Kidney (tissue), 14 donors: Measurements from ENCODE around the gene MAP3K6. TPM values are rescaled to one million over a fixed set of nuclear protein-coding genes. Genes with fewer than 3 reads are reported as not detected.

ENCODE experiments used
- DNase-seq, 5 donors: peaks; one replicate each; pipeline ENCODE4 v3.0.0-alpha.2; 2013 to 2020
- FAIRE-seq: peaks from 2 replicates; lab custom pipeline; 2012; peaks lifted over from hg19 to GRCh38; lab: Jason Lieb, UNC
- H3K27ac ChIP-seq, 2 donors: one replicate each; pipeline ENCODE4 v1.7.0; 2013; ENCODE audit warnings: low read depth in 2 of 2, low read length in 2 of 2, inconsistent platforms in 1 of 2
- H3K27me3 ChIP-seq: one replicate; pipeline ENCODE4 v1.7.1; 2013; ENCODE audit warnings: low read length, inconsistent platforms; ENCODE audit not compliant: control insufficient read depth, insufficient read depth
- H3K36me3 ChIP-seq, 3 donors: one replicate each; pipeline versions ENCODE4 v1.7.0 to v1.7.1; 2013; ENCODE audit warnings: low read length in 3 of 3, control low read depth in 1 of 3, inconsistent platforms in 1 of 3; ENCODE audit not compliant: insufficient read depth in 3 of 3, control insufficient read depth in 2 of 3
- H3K4me1 ChIP-seq, 3 donors: one replicate each; pipeline versions ENCODE4 v1.7.0 to v1.7.1; 2013; ENCODE audit warnings: low read length in 3 of 3, inconsistent platforms in 1 of 3, low read depth in 1 of 3; ENCODE audit not compliant: control insufficient read depth in 2 of 3, insufficient read depth in 2 of 3
- H3K4me3 ChIP-seq, 3 donors: one replicate each; pipeline versions ENCODE4 v1.7.0 to v1.8.1; 2013; ENCODE audit warnings: low read length in 3 of 3, control low read depth in 1 of 3, inconsistent platforms in 1 of 3
- H3K9ac ChIP-seq, 3 donors: one replicate each; pipeline versions ENCODE4 v1.7.0 to v1.7.1; 2013; ENCODE audit warnings: low read length in 3 of 3, control low read depth in 1 of 3, inconsistent platforms in 1 of 3
- H3K9me3 ChIP-seq, 3 donors: one replicate each; pipeline versions ENCODE4 v1.7.0 to v1.7.1; 2013; ENCODE audit warnings: low read length in 3 of 3, control low read depth in 1 of 3, inconsistent platforms in 1 of 3; ENCODE audit not compliant: control insufficient read depth in 2 of 3, insufficient read depth in 1 of 3
- CTCF ChIP-seq: IDR thresholded peaks from 3 replicates; pipeline ENCODE4 v1.5.1; 2012; ENCODE audit warnings: mild to moderate bottlenecking, moderate library complexity, borderline replicate concordance; ENCODE audit not compliant: insufficient read depth; ENCODE audit errors: extremely low read depth
- intact Hi-C: fragments of 100-400 bp; cut with DNase I; formaldehyde crosslinking; loops from one replicate; pipeline ENCODE4 v1.11.1; 2022
- polyA plus RNA-seq: library from polyadenylated mRNA; stranded (reverse); fragments of 350-450 nt; fragmentation: Illumina TruSeq; extraction: RNeasy Lipid Tissue Mini Kit (QIAGEN cat#74804); gene quantifications from one replicate; pipeline ENCODE4 v1.2.3, GENCODE V29; 2014; ENCODE audit warnings: low read depth, low replicate concordance; ENCODE audit not compliant: insufficient read depth
- total RNA-seq: library from RNA; stranded (reverse); fragmentation: NEBNext Ultra II Directional; extraction: Animal tissue kit (Norgen Biotek cat#: 25700); gene quantifications from one replicate; pipeline ENCODE4 v1.2.1, GENCODE V29; 2021
- donor health status: control.
- donor health status: control.
- donor health status: control.
- donor health status: control.
- donor health status: control.
- donor health status: DM: yes; HTN: yes; CAD: no.
- donor health status: Normal renal cell carcinoma (clear cell type).

Gene MAP3K6
- total and polyA plus RNA-seq, 2 donors from 2014 or later: 59.7 to 86.7 TPM

- Histone ChIP-seq H3K4me1 (no peaks in the 10 kb centered on the region), H3K4me3 (no peak overlapping the region), H3K9ac (no peak overlapping the region), H3K27me3 (no peaks in the 10 kb centered on the region), H3K36me3 (peaks cover 0 to 14% (median 8%) of the 10 kb centered on the region in 3 donors), H3K27ac (no peak overlapping the region), H3K9me3 (no peaks in the 10 kb centered on the region)
- intact Hi-C loops: loop anchor here (10.0 kb wide), 2 partner anchors 297 to 357 kb away; partner anchors contain the start of gene AHDC1
- FAIRE-seq: no peak
- peak in 2 of 5 donors; percentile 24 to 42 for DNase-seq
- TF ChIP-seq CTCF: no peak
Measured at GRCh38 chr1:27307874-27308598, 58.7 kb downstream of the MAP3K6 start.

GRCh38 chr1:27306892-27307761, 59.6 kb downstream of the MAP3K6 start:
- intact Hi-C loops: loop anchor here (10.0 kb wide), 2 partner anchors 298 to 358 kb away; partner anchors contain the start of gene AHDC1
- TF ChIP-seq CTCF: no peak
- H3K4me1 ChIP-seq: no peaks in the 10 kb centered on the region
- H3K27ac ChIP-seq: no peak overlapping the region
- DNase-seq (peak in 4 of 5 donors; percentile 81 to 84 (median 82)), FAIRE-seq (no peak)
- no peaks in the 10 kb centered on the region for H3K9me3 ChIP-seq
- H3K36me3 ChIP-seq: peaks cover 0 to 15% (median 9%) of the 10 kb centered on the region in 3 donors
- H3K4me3 ChIP-seq: no peak overlapping the region
- no peak overlapping the region for H3K9ac ChIP-seq
- H3K27me3 ChIP-seq: no peaks in the 10 kb centered on the region

DNA sequence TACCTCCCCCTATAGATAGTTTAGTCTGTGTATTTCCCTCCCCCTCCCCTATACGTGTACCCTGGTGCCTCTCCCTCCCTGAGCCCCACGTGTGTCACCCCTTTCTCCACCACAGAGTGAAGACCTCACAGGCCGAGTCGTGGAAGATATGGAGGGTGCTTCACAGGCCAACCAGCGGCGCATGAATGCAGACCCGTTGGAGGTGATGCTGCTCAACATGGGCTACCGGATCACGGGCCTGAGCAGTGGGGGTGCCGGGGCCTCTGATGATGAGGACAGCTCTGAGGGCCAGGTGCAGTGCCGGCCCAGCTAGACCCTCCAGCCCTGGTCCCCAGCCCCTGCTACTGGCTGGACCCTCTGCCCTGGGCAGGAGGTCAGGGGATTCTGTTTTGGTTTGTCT, 60.7 kb downstream of the MAP3K6 start:
- no peak overlapping the region for H3K9ac ChIP-seq
- no peaks in the 10 kb centered on the region for H3K9me3 ChIP-seq
- H3K4me1 ChIP-seq: peaks cover 0 to under 1% (median 0%) of the 10 kb centered on the region in 3 donors
- intact Hi-C loops: loop anchor here (10.0 kb wide), 2 partner anchors 299 to 359 kb away; partner anchors contain the start of gene AHDC1
- DNase-seq (peak in 1 of 5 donors; percentile 33), FAIRE-seq (no peak)
- peaks cover 2 to 22% (median 17%) of the 10 kb centered on the region in 3 donors for H3K36me3 ChIP-seq
- no peak for TF ChIP-seq CTCF
- H3K4me3 ChIP-seq: no peak overlapping the region
- H3K27ac ChIP-seq: no peak overlapping the region
- H3K27me3 ChIP-seq: no peaks in the 10 kb centered on the region

Other genes starting within 250 kb of the MAP3K6 start
- gene SLC9A1, start 211.8 kb downstream of the MAP3K6 start, total RNA-seq: 29.8 TPM
- gene SLC9A1, start 211.8 kb downstream of the MAP3K6 start, polyA plus RNA-seq: 19.3 TPM
- gene WDTC1, start 132.3 kb downstream of the MAP3K6 start, total RNA-seq: 42.2 TPM
- gene WDTC1, start 132.3 kb downstream of the MAP3K6 start, polyA plus RNA-seq: 23.7 TPM
- gene TMEM222, start 44.8 kb downstream of the MAP3K6 start, total RNA-seq: 42.9 TPM
- gene TMEM222, start 44.8 kb downstream of the MAP3K6 start, polyA plus RNA-seq: 58.2 TPM
- gene SYTL1, start 24.9 kb downstream of the MAP3K6 start, total RNA-seq: 19.3 TPM
- gene SYTL1, start 24.9 kb downstream of the MAP3K6 start, polyA plus RNA-seq: 5.9 TPM
- gene FCN3, start 7.9 kb upstream of the MAP3K6 start, total RNA-seq: 7.9 TPM
- gene FCN3, start 7.9 kb upstream of the MAP3K6 start, polyA plus RNA-seq: 240 TPM
- gene CD164L2, start 16.4 kb upstream of the MAP3K6 start, total RNA-seq: 0.63 TPM
- gene CD164L2, start 16.4 kb upstream of the MAP3K6 start, polyA plus RNA-seq: 1.1 TPM
- gene GPR3, start 25.7 kb upstream of the MAP3K6 start, total RNA-seq: 0.38 TPM
- 0.77 TPM for gene GPR3, start 25.7 kb upstream of the MAP3K6 start, polyA plus RNA-seq
- gene WASF2, start 123.2 kb upstream of the MAP3K6 start, total RNA-seq: 159 TPM
- gene WASF2, start 123.2 kb upstream of the MAP3K6 start, polyA plus RNA-seq: 23.9 TPM
- 48.2 TPM for gene AHDC1, start 237.2 kb upstream of the MAP3K6 start, total RNA-seq
- 8.5 TPM for gene AHDC1, start 237.2 kb upstream of the MAP3K6 start, polyA plus RNA-seq